ENCODE measurements around the gene TP53TG3.
"Not testable (repeated sequence)": the region's sequence is repeated elsewhere in the genome, so short reads cannot be mapped to it uniquely, and the experiment has no call there.

Gene TP53TG3, protein sequence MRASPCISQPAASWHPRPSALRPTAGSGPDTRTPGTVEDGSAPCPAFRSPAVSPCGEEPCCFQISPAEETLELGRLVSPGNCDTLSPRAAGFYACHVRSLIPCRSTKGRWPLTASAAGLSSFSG

DNA sequence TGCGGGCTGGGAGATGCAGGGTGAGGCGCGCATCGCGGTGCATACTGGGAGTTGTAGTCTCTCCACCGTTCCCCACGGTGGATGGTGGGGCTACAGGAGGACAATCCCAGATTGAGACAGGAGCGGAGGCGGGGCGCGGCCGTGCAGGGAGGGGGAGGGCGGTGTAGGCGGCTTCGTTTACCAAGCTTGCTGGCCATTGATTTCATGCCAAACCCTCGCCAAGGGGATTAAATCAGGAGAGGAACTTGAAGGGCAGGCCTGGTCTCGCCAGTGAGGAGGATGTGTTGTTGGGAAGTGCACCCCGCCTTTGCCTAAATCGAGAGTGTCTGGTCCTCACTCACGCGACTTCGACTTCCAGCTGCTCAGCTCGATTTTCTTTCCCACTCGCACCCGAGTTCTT is at the start of gene TP53TG3:
TP53TG3 (minus strand) TSS at position 101 of the 400 bp plus-strand sequence; CDS start at position 33, 68 bp downstream.
- not testable (repeated sequence) for H3K4me3 ChIP-seq (replicated peaks; ENCODE audit: low read depth, low read length)

DNA sequence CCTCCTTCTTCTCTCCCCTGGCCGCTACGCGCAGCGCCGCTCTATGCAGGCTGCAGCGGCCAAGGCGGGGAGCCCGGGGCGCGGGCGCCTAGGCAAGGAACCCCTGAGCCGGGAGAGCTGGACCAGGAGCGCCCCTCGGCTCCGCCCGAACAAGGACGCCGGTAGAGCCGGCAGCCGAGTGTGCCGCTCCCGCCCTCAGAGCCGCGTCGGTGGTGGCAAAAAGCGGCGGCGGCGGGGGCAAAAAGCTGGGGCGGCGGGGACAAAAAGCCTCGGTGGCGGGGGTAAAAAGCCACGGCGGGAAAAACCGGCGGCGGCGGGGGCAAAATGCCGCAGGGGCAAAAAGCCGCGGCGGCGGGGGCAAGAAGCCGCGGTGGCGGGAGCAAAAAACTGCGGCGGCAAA is 25.1 kb downstream of the TP53TG3 start:
- not testable (repeated sequence) for H3K4me3 ChIP-seq (replicated peaks; ENCODE audit: low read depth, low read length)

More for the DNA sequence above, at the start of gene TP53TG3:
- DNase-seq (ENCODE audit: extremely low read depth, low read depth), result not testable (repeated sequence)

DNA sequence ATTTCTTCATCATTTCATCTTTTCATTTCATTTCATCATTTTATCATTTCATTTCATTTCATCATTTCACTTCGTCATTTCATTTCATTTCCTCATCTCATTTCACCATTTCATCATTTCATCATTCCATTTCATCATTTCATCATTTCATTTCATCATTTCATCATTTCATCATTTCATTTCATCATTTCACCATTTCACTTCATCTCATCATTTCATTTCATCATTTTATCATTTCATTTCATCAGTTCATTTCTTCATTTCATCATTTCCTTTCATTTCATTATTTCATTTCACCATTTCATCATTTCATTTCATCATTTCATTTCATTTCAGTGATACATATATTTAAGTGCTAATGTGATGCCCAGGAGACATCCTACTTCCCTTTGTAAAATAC is 28.4 kb downstream of the TP53TG3 start:
- DNase-seq (ENCODE audit: extremely low read depth, low read depth); H3K4me3 ChIP-seq (replicated peaks; ENCODE audit: low read depth, low read length): not testable (repeated sequence)

More for the DNA sequence above, 25.1 kb downstream of the TP53TG3 start:
- not testable (repeated sequence) for DNase-seq (ENCODE audit: extremely low read depth, low read depth)

DNA sequence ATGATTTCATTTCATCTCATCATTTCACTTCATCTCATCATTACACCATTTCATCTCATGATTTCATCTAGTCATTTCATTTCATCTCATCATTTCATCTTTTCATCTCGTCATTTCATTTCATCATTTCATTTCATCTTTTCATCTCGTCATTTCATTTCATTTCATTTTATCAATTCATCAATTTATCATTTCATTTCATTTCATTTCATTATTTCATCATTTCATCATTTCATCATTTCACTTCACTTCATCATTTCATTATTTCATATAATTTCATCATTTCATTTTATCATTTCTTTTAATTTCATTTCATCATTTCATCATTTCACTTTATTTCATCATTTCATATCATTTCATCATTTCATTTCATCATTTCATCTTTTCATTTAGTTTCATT is 29.2 kb downstream of the TP53TG3 start:
- not testable (repeated sequence) for DNase-seq (ENCODE audit: extremely low read depth, low read depth); H3K4me3 ChIP-seq (replicated peaks; ENCODE audit: low read depth, low read length)

DNA sequence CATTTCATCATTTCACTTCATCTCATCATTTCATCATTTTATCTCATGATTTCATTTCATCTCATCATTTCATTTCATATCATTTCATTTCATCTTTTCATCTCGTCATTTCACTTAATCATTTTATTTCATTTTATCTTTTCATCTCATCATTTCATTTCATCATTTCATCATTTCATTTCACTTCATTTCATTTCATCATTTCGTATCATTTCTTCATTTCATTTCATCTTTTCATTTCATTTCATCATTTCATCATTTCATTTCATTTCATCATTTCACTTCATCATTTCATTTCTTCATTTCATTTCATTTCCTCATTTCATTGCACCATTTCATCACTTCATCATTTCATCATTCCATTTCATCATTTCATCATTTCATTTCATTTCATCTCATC is 29.8 kb downstream of the TP53TG3 start:
- DNase-seq (ENCODE audit: extremely low read depth, low read depth); H3K4me3 ChIP-seq (replicated peaks; ENCODE audit: low read depth, low read length): not testable (repeated sequence)

DNA sequence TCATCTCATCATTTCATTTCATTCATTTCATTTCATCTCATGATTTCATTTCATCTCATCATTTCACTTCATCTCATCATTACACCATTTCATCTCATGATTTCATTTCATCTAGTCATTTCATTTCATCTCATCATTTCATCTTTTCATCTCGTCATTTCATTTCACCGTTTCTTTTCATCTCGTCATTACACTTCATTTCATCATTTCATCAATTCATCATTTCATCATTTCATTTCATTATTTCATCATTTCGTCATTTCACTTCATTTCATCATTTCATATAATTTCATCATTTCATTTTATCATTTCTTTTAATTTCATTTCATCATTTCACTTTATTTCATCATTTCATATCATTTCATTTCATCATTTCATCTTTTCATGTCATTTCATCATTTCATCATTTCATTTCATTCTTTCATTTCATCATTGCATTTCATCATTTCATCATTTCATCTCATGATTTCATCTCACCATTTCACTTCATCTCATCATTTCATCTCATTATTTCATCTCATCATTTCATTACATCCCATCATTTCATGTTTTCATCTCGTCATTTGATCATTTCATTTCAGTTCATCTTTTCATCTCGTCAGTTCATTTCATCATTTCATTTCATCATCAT is 30.6 kb downstream of the TP53TG3 start:
- not testable (repeated sequence) for H3K4me3 ChIP-seq (replicated peaks; ENCODE audit: low read depth, low read length); DNase-seq (ENCODE audit: extremely low read depth, low read depth)

DNA sequence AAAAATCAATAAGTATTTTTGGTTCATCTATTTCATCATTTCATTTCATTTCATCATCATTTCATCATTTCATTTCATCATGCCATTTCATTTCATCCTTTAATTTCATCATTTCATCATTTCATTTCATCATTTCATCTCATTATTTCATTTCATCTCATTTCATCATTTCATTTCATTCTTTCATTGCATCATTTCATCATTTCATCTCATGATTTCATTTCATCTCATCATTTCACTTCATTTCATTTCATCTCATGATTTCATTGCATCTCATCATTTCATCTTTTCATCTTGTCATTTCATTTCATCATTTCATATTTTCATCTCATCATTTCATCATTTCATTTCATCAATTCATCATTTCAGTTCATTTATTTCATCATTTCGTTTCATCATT is 31.2 kb downstream of the TP53TG3 start:
- DNase-seq (ENCODE audit: extremely low read depth, low read depth); H3K4me3 ChIP-seq (replicated peaks; ENCODE audit: low read depth, low read length): not testable (repeated sequence)

DNA sequence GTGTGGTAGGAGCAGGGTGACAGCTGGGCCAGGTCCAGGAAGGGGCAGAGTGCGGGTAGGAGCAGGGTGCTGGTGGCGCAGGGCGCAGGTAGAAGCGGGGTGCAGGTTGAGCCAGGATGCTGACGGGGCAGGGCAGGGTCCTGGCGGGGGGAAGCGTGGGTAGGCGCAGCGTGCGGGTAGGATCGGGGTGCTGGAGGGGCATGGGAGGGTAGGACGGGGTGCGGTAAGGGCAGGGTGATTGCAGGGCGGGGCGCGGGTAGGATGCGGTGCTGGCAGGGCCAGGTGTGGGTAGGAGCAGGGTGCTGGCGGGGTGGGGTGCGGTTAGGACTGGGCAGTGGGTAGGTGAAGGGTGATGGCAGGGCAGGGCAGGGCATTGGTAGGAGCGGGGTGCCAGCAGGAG is 38.4 kb downstream of the TP53TG3 start:
- DNase-seq (ENCODE audit: extremely low read depth, low read depth); H3K4me3 ChIP-seq (replicated peaks; ENCODE audit: low read depth, low read length): not testable (repeated sequence)

DNA sequence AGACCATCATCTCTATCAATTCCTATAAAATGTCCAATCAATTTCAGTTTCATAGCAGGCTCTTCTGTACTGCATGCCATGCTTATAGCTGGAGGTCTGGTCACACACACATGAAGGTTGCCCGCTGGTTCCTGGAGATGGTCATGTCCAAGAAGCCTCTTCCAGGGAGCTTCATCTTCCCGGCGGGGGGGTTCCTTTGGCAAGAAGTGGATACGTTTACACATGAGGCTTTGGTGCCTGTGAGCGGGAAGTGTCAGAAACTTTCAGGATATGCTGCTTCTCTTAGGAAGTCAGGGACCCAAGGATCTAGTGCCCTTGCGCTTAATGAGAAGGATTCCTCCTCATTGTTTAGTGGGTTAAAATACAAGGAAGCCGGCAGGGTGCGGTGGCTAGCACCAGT is 43.9 kb downstream of the TP53TG3 start:
- H3K4me3 ChIP-seq (replicated peaks; ENCODE audit: low read depth, low read length); DNase-seq (ENCODE audit: extremely low read depth, low read depth): not testable (repeated sequence)
